GM12878 (cell line): Measurements from ENCODE around the gene ZNF467. TPM values are rescaled to one million over a fixed set of nuclear protein-coding genes. Genes with fewer than 3 reads are reported as not detected.

ENCODE experiments used
- ATAC-seq: fragments of 200-7000 bp; cut with Tn5 transposase; 3 replicates; pipeline ENCODE4 v1.9.1; 2020; ENCODE audit warnings: mild to moderate bottlenecking, moderate library complexity
- BruUV-seq: library from RNA; stranded (reverse); fragments of 400-500 nt; replicated peaks from 2 replicates; lab custom pipeline; 2021; lab: Mats Ljungman, UMichigan
- CTCF ChIA-PET: fragments of 300-600 bp; sonication (Branson Sonifier 250); formaldehyde crosslinking; extraction: SDS; loops from one replicate; lab custom pipeline; 2021; ENCODE audit warnings: inconsistent platforms; lab: Yijun Ruan, JAX
- POLR2A ChIA-PET: fragments of 350-600 bp; formaldehyde crosslinking; extraction: SDS; loops from one replicate; lab custom pipeline; 2021; ENCODE audit warnings: inconsistent platforms; lab: Charles Lee
- RAD21 ChIA-PET: fragments of 300-600 bp; sonication (Branson Sonifier 250); formaldehyde crosslinking; loops from one replicate; lab custom pipeline; 2023; ENCODE audit warnings: antibody characterized with exemption; ENCODE audit not compliant: unreplicated experiment; lab: Charles Lee
- SMC1A ChIA-PET: fragments of 300-600 bp; sonication (Branson Sonifier 250); formaldehyde crosslinking; loops from one replicate; lab custom pipeline; 2023; ENCODE audit not compliant: unreplicated experiment, uncharacterized antibody; lab: Charles Lee
- DNase-seq: peaks from one replicate; pipeline ENCODE4 v3.0.0-alpha.2; 2011; ENCODE audit warnings: low read depth, low spot score
- FAIRE-seq: peaks from 3 replicates; lab custom pipeline; 2011; peaks lifted over from hg19 to GRCh38; lab: Jason Lieb, UNC
- H2AFZ ChIP-seq: 2 replicates; pipeline ENCODE4 v1.6.0; 2011; ENCODE audit warnings: low read depth, low read length, control low read depth; ENCODE audit not compliant: control insufficient read depth
- H3K27ac ChIP-seq: 2 replicates; pipeline ENCODE4 v1.5.1; 2011; ENCODE audit warnings: control low read depth; ENCODE audit not compliant: control insufficient read depth, insufficient read depth
- H3K27me3 ChIP-seq, 2 experiments: replicated peaks in 1 of 2; 2 replicates each; pipeline versions ENCODE4 v1.6.0 to v1.6.1; 2011; ENCODE audit warnings: low read length in 1 of 2; ENCODE audit not compliant: control insufficient read depth in 2 of 2, insufficient read depth in 2 of 2
- H3K36me3 ChIP-seq, 2 experiments: 2 replicates each; pipeline ENCODE4 v1.5.1; 2011; ENCODE audit warnings: low read length in 1 of 2; ENCODE audit not compliant: control insufficient read depth in 2 of 2, insufficient read depth in 2 of 2
- H3K4me1 ChIP-seq: 2 replicates; pipeline ENCODE4 v1.6.1; 2011; ENCODE audit warnings: mild to moderate bottlenecking, low read length, moderate library complexity, mixed read lengths; ENCODE audit not compliant: control insufficient read depth, insufficient read depth
- H3K4me2 ChIP-seq: 2 replicates; pipeline ENCODE4 v1.6.0; 2011; ENCODE audit warnings: control low read depth; ENCODE audit not compliant: control insufficient read depth, insufficient read depth
- H3K4me3 ChIP-seq: fragments of 200-600 bp; sonication (generic); 2 replicates; pipeline ENCODE4 v1.5.1; 2016
- H3K79me2 ChIP-seq: 2 replicates; pipeline ENCODE4 v1.6.0; 2011; ENCODE audit warnings: low read length; ENCODE audit not compliant: control insufficient read depth, insufficient read depth
- H3K9ac ChIP-seq: 2 replicates; pipeline ENCODE4 v1.8.0; 2011; ENCODE audit warnings: low read length, control low read depth, mixed read lengths; ENCODE audit not compliant: control insufficient read depth, insufficient read depth
- H3K9me3 ChIP-seq: replicated peaks from 3 replicates; pipeline ENCODE4 v1.5.1; 2011; ENCODE audit warnings: mild to moderate bottlenecking, low read length; ENCODE audit not compliant: control insufficient read depth, insufficient read depth
- H4K20me1 ChIP-seq: 2 replicates; pipeline ENCODE4 v1.6.0; 2011; ENCODE audit not compliant: control insufficient read depth, insufficient read depth
- CHD1 ChIP-seq: IDR thresholded peaks from 2 replicates; pipeline ENCODE4 v1.6.1; 2012; ENCODE audit warnings: low read depth, low read length, improper control_type of control experiment
- GABPA ChIP-seq: IDR thresholded peaks from 2 replicates; pipeline ENCODE4 v1.6.1; 2014; ENCODE audit warnings: antibody characterized with exemption, low read depth, mild to moderate bottlenecking, inconsistent platforms
- IKZF1 ChIP-seq: fragments of 450-650 bp; conservative IDR thresholded peaks from 2 replicates; pipeline ENCODE4 v1.6.1; 2017; ENCODE audit warnings: antibody characterized with exemption, mild to moderate bottlenecking
- JUND ChIP-seq: IDR thresholded peaks from 2 replicates; pipeline ENCODE4 v1.6.1; 2012; ENCODE audit warnings: low read depth, mild to moderate bottlenecking, low read length, improper control_type of control experiment, moderate library complexity
- KLF5 ChIP-seq: fragments of 450-650 bp; IDR thresholded peaks from 2 replicates; pipeline ENCODE4 v1.6.1; 2014; ENCODE audit warnings: mild to moderate bottlenecking; ENCODE audit not compliant: partially characterized antibody
- NBN ChIP-seq: fragments of 450-650 bp; IDR thresholded peaks from 2 replicates; pipeline ENCODE4 v1.6.1; 2016
- RB1 ChIP-seq: fragments of 450-650 bp; formaldehyde crosslinking; IDR thresholded peaks from 2 replicates; pipeline ENCODE4 v1.6.1; 2017; ENCODE audit warnings: mild to moderate bottlenecking, borderline replicate concordance
- RUNX3 ChIP-seq: IDR thresholded peaks from 2 replicates; pipeline ENCODE4 v1.6.1; 2012; ENCODE audit warnings: low read length, inconsistent platforms
- ZBED1 ChIP-seq: IDR thresholded peaks from 2 replicates; pipeline ENCODE4 v1.6.1; 2016; ENCODE audit warnings: borderline replicate concordance
- WGBS: methylation state at CpG from one replicate; pipeline ENCODE4 v1.1.6; 2016; ENCODE audit warnings: low lambda C conversion rate; ENCODE audit not compliant: insufficient replicate concordance, insufficient coverage; ENCODE audit errors: missing lambda C conversion rate; 5-methylcytosine and 5-hydroxymethylcytosine counted together
- in situ Hi-C: fragments of 300-500 bp; cut with MboI; formaldehyde crosslinking; loops from 9 replicates; pipeline ENCODE4 v1.14.3; 2018; ENCODE audit warnings: mixed read lengths
- intact Hi-C: fragments of 100-400 bp; cut with micrococcal nuclease; formaldehyde crosslinking; loops from one replicate; pipeline ENCODE4 v1.14.2; 2022; ENCODE audit not compliant: unreplicated experiment
- polyA plus RNA-seq, 11 experiments: library from polyadenylated mRNA; depleted of rRNA in 4 of 11; unstranded in 6 of 11; stranded (reverse) in 5 of 11; fragments of >200 nt; fragmentation: Nextera tagmentation in 4 of 11; fragmentation: Illumina TruSeq in 1 of 11; extraction: Ambion mirVana in 4 of 11; extraction: Trizol in 1 of 11; gene quantifications; 1 replicate in 1 of 11; 2 replicates in 10 of 11; pipeline versions ENCODE4 v1.2.1 to v1.2.3, GENCODE V29; 2011 to 2016; ENCODE audit warnings: inconsistent platforms in 2 of 11, missing spikeins in 2 of 11, low read depth in 1 of 11
- total RNA-seq, 4 experiments: library from RNA; depleted of rRNA in 3 of 4; stranded (reverse); fragments of >200 nt in 3 of 4; fragmentation: Illumina TruSeq in 1 of 4; extraction: Trizol in 1 of 4; gene quantifications; 2 replicates each; pipeline versions ENCODE4 v1.2.1 to v1.2.3, GENCODE V29; 2013 to 2021
- TF ChIP-seq, protein P1 (sequence below): fragments of 450-650 bp; formaldehyde crosslinking; IDR thresholded peaks from 2 replicates; pipeline ENCODE4 v1.4.0; 2022; ENCODE audit warnings: mild to moderate bottlenecking, moderate library complexity
- TF ChIP-seq, protein P2 (sequence below): fragments of 450-650 bp; IDR thresholded peaks from 2 replicates; pipeline ENCODE4 v1.6.1; 2014; ENCODE audit warnings: mild to moderate bottlenecking

Gene ZNF467
- total and polyA plus RNA-seq, 10 of the 15 experiments (the other 5 are each of a cell fraction or from before 2014, with no cell fraction given), result not detected

DNA sequence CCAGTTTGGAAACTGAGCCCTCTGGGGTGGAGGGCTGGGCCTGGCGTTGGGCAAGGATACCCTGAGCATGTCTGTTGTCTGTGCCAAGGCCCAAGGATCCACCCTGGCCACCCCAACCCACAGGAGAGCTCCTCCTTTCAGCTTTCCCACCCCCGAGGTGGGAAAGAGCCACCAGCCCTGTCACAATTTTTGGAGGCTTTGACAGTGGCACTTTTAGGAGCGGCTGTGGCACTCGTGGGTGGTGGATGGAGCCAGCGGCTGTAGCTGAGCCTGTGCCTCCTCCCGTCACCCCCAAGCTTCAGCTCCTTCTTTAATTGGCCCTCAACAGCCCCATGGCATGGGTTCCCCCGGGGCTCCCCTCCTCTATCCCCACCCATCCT lies 46.6 kb upstream of the ZNF467 start:
- Histone ChIP-seq H3K9me3 (no peaks in the 10 kb centered on the region), H3K27ac (no peak overlapping the region), H3K36me3 (no peaks in the 10 kb centered on the region), H4K20me1 (no peaks in the 10 kb centered on the region), H2AFZ (no peak overlapping the region), H3K9ac (no peak overlapping the region), H3K4me3 (no peak overlapping the region), H3K4me1 (no peaks in the 10 kb centered on the region), H3K27me3 (no peaks in the 10 kb centered on the region; a peak in 2 of 4 replicates), H3K79me2 (no peaks in the 10 kb centered on the region), H3K4me2 (no peak overlapping the region)
- ChIA-PET RAD21 (no interaction called here), POLR2A (no interaction called here), CTCF (no interaction called here), SMC1A (no interaction called here)
- WGBS, result 15% methylated on average over 7 of the region's 7 CpGs
- ATAC-seq (no peak), DNase-seq (no peak), FAIRE-seq (no peak)
- BruUV-seq, result no TSS peak
- no peak for TF ChIP-seq KLF5
- TF ChIP-seq GABPA, result no peak
- TF ChIP-seq ZBED1, result no peak
- TF ChIP-seq, protein P1, sequence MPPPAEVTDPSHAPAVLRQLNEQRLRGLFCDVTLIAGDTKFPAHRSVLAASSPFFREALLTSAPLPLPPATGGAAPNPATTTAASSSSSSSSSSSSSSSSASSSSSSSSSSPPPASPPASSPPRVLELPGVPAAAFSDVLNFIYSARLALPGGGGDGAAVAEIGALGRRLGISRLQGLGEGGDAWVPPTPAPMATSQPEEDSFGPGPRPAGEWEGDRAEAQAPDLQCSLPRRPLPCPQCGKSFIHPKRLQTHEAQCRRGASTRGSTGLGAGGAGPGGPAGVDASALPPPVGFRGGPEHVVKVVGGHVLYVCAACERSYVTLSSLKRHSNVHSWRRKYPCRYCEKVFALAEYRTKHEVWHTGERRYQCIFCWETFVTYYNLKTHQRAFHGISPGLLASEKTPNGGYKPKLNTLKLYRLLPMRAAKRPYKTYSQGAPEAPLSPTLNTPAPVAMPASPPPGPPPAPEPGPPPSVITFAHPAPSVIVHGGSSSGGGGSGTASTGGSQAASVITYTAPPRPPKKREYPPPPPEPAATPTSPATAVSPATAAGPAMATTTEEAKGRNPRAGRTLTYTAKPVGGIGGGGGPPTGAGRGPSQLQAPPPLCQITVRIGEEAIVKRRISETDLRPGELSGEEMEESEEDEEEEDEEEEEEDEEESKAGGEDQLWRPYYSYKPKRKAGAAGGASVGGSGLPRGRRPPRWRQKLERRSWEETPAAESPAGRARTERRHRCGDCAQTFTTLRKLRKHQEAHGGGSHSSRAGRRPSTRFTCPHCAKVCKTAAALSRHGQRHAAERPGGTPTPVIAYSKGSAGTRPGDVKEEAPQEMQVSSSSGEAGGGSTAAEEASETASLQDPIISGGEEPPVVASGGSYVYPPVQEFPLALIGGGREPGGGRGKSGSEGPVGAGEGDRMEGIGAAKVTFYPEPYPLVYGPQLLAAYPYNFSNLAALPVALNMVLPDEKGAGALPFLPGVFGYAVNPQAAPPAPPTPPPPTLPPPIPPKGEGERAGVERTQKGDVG, result no peak
- TF ChIP-seq, protein P2, sequence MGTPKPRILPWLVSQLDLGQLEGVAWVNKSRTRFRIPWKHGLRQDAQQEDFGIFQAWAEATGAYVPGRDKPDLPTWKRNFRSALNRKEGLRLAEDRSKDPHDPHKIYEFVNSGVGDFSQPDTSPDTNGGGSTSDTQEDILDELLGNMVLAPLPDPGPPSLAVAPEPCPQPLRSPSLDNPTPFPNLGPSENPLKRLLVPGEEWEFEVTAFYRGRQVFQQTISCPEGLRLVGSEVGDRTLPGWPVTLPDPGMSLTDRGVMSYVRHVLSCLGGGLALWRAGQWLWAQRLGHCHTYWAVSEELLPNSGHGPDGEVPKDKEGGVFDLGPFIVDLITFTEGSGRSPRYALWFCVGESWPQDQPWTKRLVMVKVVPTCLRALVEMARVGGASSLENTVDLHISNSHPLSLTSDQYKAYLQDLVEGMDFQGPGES, result no peak
- no peak for TF ChIP-seq IKZF1
- no peak for TF ChIP-seq RUNX3
- no peak for TF ChIP-seq RB1
- TF ChIP-seq JUND, result no peak
- no peak for TF ChIP-seq CHD1
- no peak for TF ChIP-seq NBN
- intact Hi-C loops (no loop called here), in situ Hi-C loops (no loop called here)
